AG09319 (cell line): Measurements from ENCODE around the gene PEX7.

Experiments
- DNase-seq: peaks from one replicate; pipeline ENCODE4 v3.0.0-alpha.2; 2010; ENCODE audit warnings: low read depth; ENCODE audit errors: extremely low read depth
- TF ChIP-seq, protein P1 (sequence below): IDR thresholded peaks from 2 replicates; pipeline ENCODE4 v1.5.1; 2011; ENCODE audit warnings: low read depth, mild to moderate bottlenecking, inconsistent platforms, low read length, moderate library complexity

PEX7 gene

DNA sequence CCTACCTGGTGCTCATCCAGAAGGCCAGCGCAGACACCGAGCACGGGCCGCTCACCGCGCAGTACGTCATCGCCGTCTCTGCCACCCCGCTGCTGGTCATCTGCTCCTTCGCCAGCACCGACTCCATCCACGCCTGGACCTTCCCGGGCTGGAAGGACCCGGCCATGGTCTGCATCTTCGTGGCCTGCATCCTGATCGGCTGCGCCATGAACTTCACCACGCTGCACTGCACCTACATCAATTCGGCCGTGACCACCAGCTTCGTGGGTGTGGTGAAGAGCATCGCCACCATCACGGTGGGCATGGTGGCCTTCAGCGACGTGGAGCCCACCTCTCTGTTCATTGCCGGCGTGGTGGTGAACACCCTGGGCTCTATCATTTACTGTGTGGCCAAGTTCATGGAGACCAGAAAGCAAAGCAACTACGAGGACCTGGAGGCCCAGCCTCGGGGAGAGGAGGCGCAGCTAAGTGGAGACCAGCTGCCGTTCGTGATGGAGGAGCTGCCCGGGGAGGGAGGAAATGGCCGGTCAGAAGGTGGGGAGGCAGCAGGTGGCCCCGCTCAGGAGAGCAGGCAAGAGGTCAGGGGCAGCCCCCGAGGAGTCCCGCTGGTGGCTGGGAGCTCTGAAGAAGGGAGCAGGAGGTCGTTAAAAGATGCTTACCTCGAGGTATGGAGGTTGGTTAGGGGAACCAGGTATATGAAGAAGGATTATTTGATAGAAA lies 101.7 kb downstream of the PEX7 start:
- TF ChIP-seq, protein P1, sequence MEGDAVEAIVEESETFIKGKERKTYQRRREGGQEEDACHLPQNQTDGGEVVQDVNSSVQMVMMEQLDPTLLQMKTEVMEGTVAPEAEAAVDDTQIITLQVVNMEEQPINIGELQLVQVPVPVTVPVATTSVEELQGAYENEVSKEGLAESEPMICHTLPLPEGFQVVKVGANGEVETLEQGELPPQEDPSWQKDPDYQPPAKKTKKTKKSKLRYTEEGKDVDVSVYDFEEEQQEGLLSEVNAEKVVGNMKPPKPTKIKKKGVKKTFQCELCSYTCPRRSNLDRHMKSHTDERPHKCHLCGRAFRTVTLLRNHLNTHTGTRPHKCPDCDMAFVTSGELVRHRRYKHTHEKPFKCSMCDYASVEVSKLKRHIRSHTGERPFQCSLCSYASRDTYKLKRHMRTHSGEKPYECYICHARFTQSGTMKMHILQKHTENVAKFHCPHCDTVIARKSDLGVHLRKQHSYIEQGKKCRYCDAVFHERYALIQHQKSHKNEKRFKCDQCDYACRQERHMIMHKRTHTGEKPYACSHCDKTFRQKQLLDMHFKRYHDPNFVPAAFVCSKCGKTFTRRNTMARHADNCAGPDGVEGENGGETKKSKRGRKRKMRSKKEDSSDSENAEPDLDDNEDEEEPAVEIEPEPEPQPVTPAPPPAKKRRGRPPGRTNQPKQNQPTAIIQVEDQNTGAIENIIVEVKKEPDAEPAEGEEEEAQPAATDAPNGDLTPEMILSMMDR = no peak
- no peak for DNase-seq

DNA sequence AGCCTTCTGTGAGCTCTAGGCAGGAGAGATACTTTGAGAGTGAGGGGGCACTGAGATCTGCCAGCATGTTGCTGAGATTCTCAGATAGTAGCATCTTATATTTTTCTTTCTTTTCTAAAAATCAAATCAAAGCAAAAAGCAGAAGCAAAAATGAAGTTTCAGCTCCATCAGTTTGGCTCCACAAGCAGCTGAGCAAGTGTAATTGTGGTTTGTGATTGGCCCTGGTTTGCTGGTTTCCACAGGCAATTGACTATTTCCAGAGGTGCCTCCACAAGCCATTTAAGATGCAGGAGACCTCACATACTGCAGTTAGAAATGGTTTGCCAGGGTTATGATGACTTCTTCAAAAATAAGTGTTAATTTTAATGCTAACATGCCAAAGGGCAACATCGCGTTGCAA lies 104.0 kb downstream of the PEX7 start:
- DNase-seq = no peak
- TF ChIP-seq, protein P1 = no peak

DNA sequence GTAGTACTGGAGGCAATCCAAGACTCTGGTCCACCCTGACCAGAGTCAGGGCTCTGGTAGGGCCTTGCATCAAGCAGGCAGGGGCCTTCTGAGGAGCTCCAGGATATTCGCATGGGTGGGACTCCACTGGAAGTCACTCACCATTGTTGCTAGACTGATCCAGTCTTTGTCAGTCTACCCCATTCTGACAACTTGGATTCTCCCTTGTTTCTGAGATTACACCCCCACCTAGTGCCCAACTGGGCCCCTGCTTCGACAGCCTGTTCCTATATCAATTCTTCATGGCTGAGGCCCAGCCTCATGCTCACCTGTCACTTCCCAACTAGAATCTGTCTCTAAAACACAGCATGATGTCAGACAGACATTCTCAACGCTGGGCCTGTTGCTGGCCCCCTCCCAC lies 104.9 kb downstream of the PEX7 start:
- DNase-seq = no peak

DNA sequence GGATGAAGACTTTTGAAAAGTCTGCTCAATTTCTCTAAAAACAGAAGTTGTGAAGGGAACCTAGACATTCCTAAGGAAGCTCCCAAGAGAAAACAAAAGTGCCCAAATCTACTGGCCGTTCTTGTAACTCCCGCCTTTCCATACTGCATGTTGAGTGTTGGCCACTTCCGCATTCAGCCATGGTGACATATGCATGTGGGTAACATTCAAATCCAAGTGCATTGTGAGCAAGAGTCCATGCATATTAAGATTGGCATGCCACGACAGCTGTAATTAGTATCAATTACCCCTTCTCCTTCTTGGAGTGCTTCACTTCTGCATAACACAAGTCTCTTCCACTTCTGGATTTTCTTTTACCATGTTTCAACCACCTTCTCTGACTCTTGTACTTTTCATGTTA lies 108.1 kb downstream of the PEX7 start:
- no peak for DNase-seq
- TF ChIP-seq, protein P1 = no peak

More for the DNA sequence above, 104.9 kb downstream of the PEX7 start:
- TF ChIP-seq, protein P1 = peak; percentile 27

DNA sequence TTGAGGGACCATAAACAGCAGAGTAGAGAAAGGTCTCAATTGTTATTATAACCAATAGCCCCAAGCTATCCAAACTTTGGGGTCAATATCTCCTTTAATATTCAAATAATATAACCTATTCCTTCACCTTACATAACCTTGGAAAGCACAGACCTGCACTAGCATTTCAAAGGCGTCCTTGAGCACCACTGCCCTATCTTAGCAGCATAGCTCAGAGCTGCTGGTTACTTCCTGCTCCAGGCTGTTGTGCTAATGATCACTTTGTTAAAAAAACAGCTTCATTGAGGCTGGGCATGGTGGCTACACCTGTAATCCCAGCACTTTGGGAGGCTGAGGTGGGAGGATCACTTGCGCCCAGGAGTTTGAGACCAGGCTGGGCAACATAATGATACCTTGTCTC lies 110.2 kb downstream of the PEX7 start:
- TF ChIP-seq, protein P1 = no peak

DNA sequence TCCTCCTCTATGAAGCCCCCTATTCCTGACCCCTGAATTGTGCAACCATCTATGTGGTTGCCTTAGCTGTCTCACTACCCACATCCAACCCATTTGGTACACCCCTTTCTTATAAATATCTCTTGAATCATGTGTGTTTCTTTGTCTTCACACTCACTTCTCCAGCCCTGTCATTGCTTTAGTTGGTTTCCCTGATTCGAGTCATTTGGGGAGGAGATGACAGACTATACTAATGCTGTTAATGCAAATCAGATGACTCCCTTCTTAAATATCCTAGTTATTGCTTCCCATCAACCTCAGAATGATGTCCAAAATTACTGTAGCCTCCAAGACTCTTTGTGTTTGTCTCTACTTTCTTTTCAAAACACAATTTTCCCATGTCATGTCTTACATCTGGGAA lies 122.7 kb downstream of the PEX7 start:
- TF ChIP-seq, protein P1 = no peak
- DNase-seq = no peak

More for the DNA sequence above, 110.2 kb downstream of the PEX7 start:
- no peak for DNase-seq

DNA sequence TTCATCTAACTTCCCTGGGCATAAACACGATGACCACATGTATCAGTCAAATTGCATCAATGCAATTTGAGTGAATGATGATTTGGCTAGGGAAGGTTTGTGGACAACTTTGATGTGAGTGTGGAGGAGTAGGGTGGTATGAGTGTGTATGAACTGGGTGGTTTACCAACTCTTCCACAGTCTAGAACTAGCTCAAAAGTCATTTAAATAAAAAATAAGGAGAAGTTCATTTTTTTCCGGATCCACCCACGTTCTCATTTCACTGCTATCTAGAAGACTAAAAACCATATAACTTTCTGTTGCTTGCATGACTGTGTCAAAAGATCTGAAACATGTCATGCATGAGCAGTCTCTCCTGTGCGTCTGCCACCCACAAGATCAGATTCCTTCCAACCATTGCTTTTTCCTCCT lies 123.3 kb downstream of the PEX7 start:
- TF ChIP-seq, protein P1 = no peak

More for the DNA sequence above, 123.3 kb downstream of the PEX7 start:
- DNase-seq = no peak
